ENCODE results near the gene TCTA. TPM values are rescaled to one million over a fixed set of nuclear protein-coding genes. Genes with fewer than 3 reads are reported as not detected.

Gene TCTA
- polyA plus RNA-seq, 3 donors, result 22.4 to 35.5 (median 26.7) TPM

GRCh38 chr3:49416867-49417266 lies 4.6 kb downstream of the TCTA start:
- no peak overlapping the region for H3K4me3 Mint-ChIP-seq
- peak overlapping the region; percentile 32 for H3K4me2 ChIP-seq (replicated peaks; ENCODE audit: extremely low read depth, low read length, poor library complexity, severe bottlenecking)
- peaks cover 52% of the 10 kb centered on the region for H3K79me2 ChIP-seq (ENCODE audit: insufficient read depth, low read length)
- H3K27ac Mint-ChIP-seq, result peak overlapping the region; percentile 88 to 95 (median 91)
- peaks cover 55 to 58% of the 10 kb centered on the region in 2 donors for H3K4me1 ChIP-seq (ENCODE audit: control insufficient read depth in 1 of 2, insufficient read depth in 2 of 2, low read length in 2 of 2)
- peaks cover 0 to 2% (median 0%) of the 10 kb centered on the region in 7 donors for H3K9me3 Mint-ChIP-seq
- peaks cover 61% of the 10 kb centered on the region for H3K4me1 Mint-ChIP-seq
- peaks cover 7 to 27% of the 10 kb centered on the region in 2 donors for H3K36me3 ChIP-seq (replicated peaks in 1 of 2; ENCODE audit: control insufficient read depth in 1 of 2, insufficient read depth in 2 of 2, low read length in 2 of 2)
- no peak for TF ChIP-seq CTCF (IDR thresholded peaks at IDR 0.05)
- H3K9ac ChIP-seq (ENCODE audit: insufficient read depth, low read length, poor library complexity, severe bottlenecking), result no peak overlapping the region
- no CpG with 5 or more reads among the region's 2 CpGs for WGBS (ENCODE audit: insufficient coverage)
- H3K36me3 Mint-ChIP-seq, result peaks cover 26 to 50% of the 10 kb centered on the region in 2 donors
- peak overlapping the region in 1 of 3 experiments; percentile 13 for H3K4me3 ChIP-seq (replicated peaks in 1 of 3; ENCODE audit: low read depth in 2 of 3, low read length in 3 of 3)
- DNase-seq, result no peak
- H3K27me3 ChIP-seq (ENCODE audit: control insufficient read depth in 2 of 2, insufficient read depth in 2 of 2, low read length in 2 of 2), result no peaks in the 10 kb centered on the region
- peaks cover 0 to 2% (median 0%) of the 10 kb centered on the region in 3 donors for H3K27me3 Mint-ChIP-seq (ENCODE audit: low read depth in 3 of 3)
- H2AFZ ChIP-seq (ENCODE audit: insufficient read depth, low read depth, low read length, poor library complexity, severe bottlenecking), result no peak overlapping the region
- intact Hi-C loops (cut with micrococcal nuclease), result loop anchor here in 1 of 2 donors (10.0 kb wide), 1 partner anchor 48 kb away; no protein-coding TSS in a partner anchor
- H4K20me1 ChIP-seq (ENCODE audit: insufficient read depth, low read length), result peaks cover 28% of the 10 kb centered on the region
- H3K27ac ChIP-seq (ENCODE audit: low read depth in 1 of 2, low read length in 2 of 2), result peak overlapping the region; percentile 63 to 81
- no peaks in the 10 kb centered on the region for H3K9me3 ChIP-seq (replicated peaks in 1 of 2; ENCODE audit: control insufficient read depth in 1 of 2, insufficient read depth in 1 of 2, low read length in 2 of 2)

GRCh38 chr3:49417516-49418120 lies 5.4 kb downstream of the TCTA start:
- Mint-ChIP-seq H3K27me3 (ENCODE audit: low read depth in 3 of 3) (peaks cover 0 to 2% (median 0%) of the 10 kb centered on the region in 3 donors), H3K9me3 (peaks cover 0 to 2% (median 0%) of the 10 kb centered on the region in 7 donors), H3K27ac (peak overlapping the region in 5 of 7 donors; percentile 40 to 89 (median 70)), H3K4me1 (peaks cover 66% of the 10 kb centered on the region), H3K4me3 (no peak overlapping the region), H3K36me3 (peaks cover 26 to 51% of the 10 kb centered on the region in 2 donors)
- Histone ChIP-seq H3K27me3 (ENCODE audit: control insufficient read depth in 2 of 2, insufficient read depth in 2 of 2, low read length in 2 of 2) (no peaks in the 10 kb centered on the region), H3K9me3 (replicated peaks in 1 of 2; ENCODE audit: control insufficient read depth in 1 of 2, insufficient read depth in 1 of 2, low read length in 2 of 2) (no peaks in the 10 kb centered on the region), H4K20me1 (ENCODE audit: insufficient read depth, low read length) (peaks cover 28% of the 10 kb centered on the region), H3K4me1 (ENCODE audit: control insufficient read depth in 1 of 2, insufficient read depth in 2 of 2, low read length in 2 of 2) (peaks cover 62% of the 10 kb centered on the region in 2 donors), H3K36me3 (replicated peaks in 1 of 2; ENCODE audit: control insufficient read depth in 1 of 2, insufficient read depth in 2 of 2, low read length in 2 of 2) (peaks cover 7 to 27% of the 10 kb centered on the region in 2 donors), H3K4me2 (replicated peaks; ENCODE audit: extremely low read depth, low read length, poor library complexity, severe bottlenecking) (no peak overlapping the region), H3K9ac (ENCODE audit: insufficient read depth, low read length, poor library complexity, severe bottlenecking) (no peak overlapping the region), H3K79me2 (ENCODE audit: insufficient read depth, low read length) (peaks cover 47% of the 10 kb centered on the region), H3K4me3 (replicated peaks in 1 of 3; ENCODE audit: low read depth in 2 of 3, low read length in 3 of 3) (no peak overlapping the region), H3K27ac (ENCODE audit: low read depth in 1 of 2, low read length in 2 of 2) (peak overlapping the region; percentile 63 to 81), H2AFZ (ENCODE audit: insufficient read depth, low read depth, low read length, poor library complexity, severe bottlenecking) (no peak overlapping the region)
- no peak for TF ChIP-seq CTCF (IDR thresholded peaks at IDR 0.05)
- no peak for DNase-seq
- intact Hi-C loops (cut with micrococcal nuclease), result loop anchor here in 1 of 2 donors (10.0 kb wide), 1 partner anchor 47 kb away; no protein-coding TSS in a partner anchor
- WGBS (ENCODE audit: insufficient coverage), result 91% methylated on average over 10 of the region's 13 CpGs

Data from CD14-positive monocyte (primary cell).